ENCODE data around the gene MTIF2.
"Not testable (repeated sequence)": the region's sequence is repeated elsewhere in the genome, so short reads cannot be mapped to it uniquely, and the experiment has no call there.

Gene MTIF2

DNA sequence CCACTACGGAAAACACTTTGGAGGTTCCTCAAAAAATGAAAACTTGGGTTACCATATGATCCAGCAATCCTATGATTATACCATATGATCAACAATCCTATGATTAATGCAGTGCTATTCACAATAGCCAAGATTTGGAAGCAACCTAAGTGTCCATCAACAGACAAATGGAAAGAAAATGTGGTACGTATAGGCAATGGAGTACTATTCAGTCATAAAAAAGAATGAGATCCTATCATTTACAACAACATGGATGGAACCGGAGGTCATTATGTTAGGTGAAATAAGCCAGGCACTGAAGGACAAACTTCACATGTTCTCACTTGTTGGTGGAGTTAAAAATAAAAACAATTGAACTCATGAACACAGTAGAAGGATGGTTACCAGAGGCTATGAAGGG, 64.5 kb downstream of the MTIF2 start:
- Histone ChIP-seq H3K4me3 (ENCODE audit: control insufficient read depth in 1 of 7, extremely low read depth in 1 of 7, insufficient read depth in 4 of 7, low read depth in 2 of 7, low read length in 6 of 7) (no peak overlapping the region), H3K27ac (ENCODE audit: insufficient read depth in 1 of 2, low read depth in 1 of 2, low read length in 2 of 2, poor library complexity in 1 of 2, severe bottlenecking in 2 of 2) (no peak overlapping the region), H3K4me1 (ENCODE audit: control extremely low read depth in 1 of 4, control insufficient read depth in 4 of 4, insufficient read depth in 4 of 4, low read length in 3 of 4) (no peaks in the 10 kb centered on the region), H3K9me3 (ENCODE audit: control extremely low read depth in 1 of 5, control insufficient read depth in 4 of 5, insufficient read depth in 2 of 5, low read depth in 1 of 5, low read length in 4 of 5) (peaks cover 0 to 21% (median 4%) of the 10 kb centered on the region in 5 experiments), H3K27me3 (replicated peaks in 2 of 5; ENCODE audit: control insufficient read depth in 4 of 5, insufficient read depth in 5 of 5, low read length in 4 of 5) (no peaks in the 10 kb centered on the region), H3K36me3 (ENCODE audit: control insufficient read depth in 4 of 4, insufficient read depth in 4 of 4, low read length in 3 of 4) (peaks cover 0 to 23% (median 5%) of the 10 kb centered on the region in 4 experiments)
- ChIA-PET CTCF (interaction anchor here (0.7 kb wide), 1 partner anchor 155 kb away, joined by 3 read pairs; no protein-coding TSS in a partner anchor), POLR2A (no interaction called here)
- no peak for DNase-seq
- WGBS (ENCODE audit: insufficient coverage), result 100% methylated on average over 1 of the region's 3 CpGs

DNA sequence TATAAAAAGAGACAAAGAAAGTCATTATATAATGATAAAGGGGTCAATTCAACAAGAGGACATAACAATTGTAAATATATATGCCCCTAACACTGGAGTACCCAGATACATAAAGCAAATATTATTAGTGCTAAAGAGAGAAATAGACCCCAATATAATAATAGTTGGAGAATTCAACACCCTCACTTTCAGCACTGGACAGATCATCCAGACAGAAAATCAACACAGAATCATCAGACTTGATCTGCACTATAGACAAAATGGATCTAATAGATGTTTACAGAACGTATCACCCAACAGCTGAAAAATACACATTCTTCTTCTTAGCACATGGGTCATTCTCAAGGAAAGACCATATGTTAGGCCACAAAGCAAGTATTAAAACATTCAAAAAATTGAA, 68.6 kb downstream of the MTIF2 start:
- no peak for DNase-seq
- H3K4me3 ChIP-seq (ENCODE audit: control insufficient read depth in 1 of 7, extremely low read depth in 1 of 7, insufficient read depth in 4 of 7, low read depth in 2 of 7, low read length in 6 of 7), result no peak overlapping the region
- no peaks in the 10 kb centered on the region for H3K27me3 ChIP-seq (replicated peaks in 2 of 5; ENCODE audit: control insufficient read depth in 4 of 5, insufficient read depth in 5 of 5, low read length in 4 of 5)
- 100% methylated on average over 1 of the region's 1 CpG for WGBS (ENCODE audit: insufficient coverage)
- CTCF ChIA-PET, result no interaction called here
- peaks cover 7 to 31% (median 12%) of the 10 kb centered on the region in 4 experiments for H3K36me3 ChIP-seq (ENCODE audit: control insufficient read depth in 4 of 4, insufficient read depth in 4 of 4, low read length in 3 of 4)
- POLR2A ChIA-PET, result no interaction called here
- peaks cover 0 to 24% (median 4%) of the 10 kb centered on the region in 5 experiments for H3K9me3 ChIP-seq (ENCODE audit: control extremely low read depth in 1 of 5, control insufficient read depth in 4 of 5, insufficient read depth in 2 of 5, low read depth in 1 of 5, low read length in 4 of 5)
- H3K27ac ChIP-seq (ENCODE audit: insufficient read depth in 1 of 2, low read depth in 1 of 2, low read length in 2 of 2, poor library complexity in 1 of 2, severe bottlenecking in 2 of 2), result no peak overlapping the region
- H3K4me1 ChIP-seq (ENCODE audit: control extremely low read depth in 1 of 4, control insufficient read depth in 4 of 4, insufficient read depth in 4 of 4, low read length in 3 of 4), result no peaks in the 10 kb centered on the region

DNA sequence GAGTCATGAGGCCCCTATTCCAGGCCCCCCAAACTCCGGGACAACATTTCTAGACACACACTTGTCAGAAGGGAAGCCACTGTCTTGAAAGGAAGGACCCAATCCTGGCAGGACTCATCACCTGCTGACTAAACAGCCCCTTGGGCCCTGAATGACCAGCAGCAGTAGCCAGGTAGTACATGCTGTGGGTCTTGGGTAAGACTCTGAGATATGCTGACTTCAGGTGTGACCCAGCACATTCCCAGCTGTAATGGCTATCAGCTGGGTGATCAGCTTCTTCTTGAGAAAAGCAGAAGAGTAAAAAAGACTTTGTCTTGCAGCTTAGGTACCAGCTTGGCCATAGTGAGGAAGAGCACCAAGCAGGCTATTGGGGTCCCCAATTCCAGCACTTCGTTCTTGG, 72.5 kb downstream of the MTIF2 start:
- ChIA-PET CTCF (interaction anchor here (1.3 kb wide), 1 partner anchor 10 kb away, joined by 4 read pairs; no protein-coding TSS in a partner anchor), POLR2A (no interaction called here)
- Histone ChIP-seq H3K4me1 (ENCODE audit: control extremely low read depth in 1 of 4, control insufficient read depth in 4 of 4, insufficient read depth in 4 of 4, low read length in 3 of 4) (no peaks in the 10 kb centered on the region), H3K9me3 (ENCODE audit: control extremely low read depth in 1 of 5, control insufficient read depth in 4 of 5, insufficient read depth in 2 of 5, low read depth in 1 of 5, low read length in 4 of 5) (peaks cover 0 to 26% (median 4%) of the 10 kb centered on the region in 5 experiments), H3K4me3 (ENCODE audit: control insufficient read depth in 1 of 7, extremely low read depth in 1 of 7, insufficient read depth in 4 of 7, low read depth in 2 of 7, low read length in 6 of 7) (no peak overlapping the region), H3K27ac (ENCODE audit: insufficient read depth in 1 of 2, low read depth in 1 of 2, low read length in 2 of 2, poor library complexity in 1 of 2, severe bottlenecking in 2 of 2) (no peak overlapping the region), H3K36me3 (ENCODE audit: control insufficient read depth in 4 of 4, insufficient read depth in 4 of 4, low read length in 3 of 4) (peaks cover 6 to 24% (median 11%) of the 10 kb centered on the region in 4 experiments), H3K27me3 (replicated peaks in 2 of 5; ENCODE audit: control insufficient read depth in 4 of 5, insufficient read depth in 5 of 5, low read length in 4 of 5) (no peaks in the 10 kb centered on the region)
- 95% methylated on average over 2 of the region's 2 CpGs for WGBS (ENCODE audit: insufficient coverage)
- no peak for DNase-seq

DNA sequence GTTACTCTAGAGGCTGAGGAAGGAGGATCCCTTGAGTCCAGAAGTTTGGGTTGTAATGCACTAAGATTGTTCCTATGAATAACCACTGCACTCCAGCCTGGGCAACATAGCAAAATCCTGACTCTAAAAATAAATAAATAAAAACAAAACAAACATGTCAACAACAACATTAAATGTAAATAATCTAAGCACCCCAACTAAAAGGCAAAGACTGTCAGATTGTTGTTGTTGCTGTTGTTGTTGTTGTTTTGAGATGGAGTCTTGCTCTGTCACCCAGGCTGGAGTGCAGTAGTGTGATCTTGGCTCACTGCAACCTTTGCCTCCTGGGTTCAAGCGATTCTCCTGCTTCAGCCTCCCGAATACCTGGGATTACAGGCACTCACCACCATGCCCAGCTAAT, 77.1 kb downstream of the MTIF2 start:
- Histone ChIP-seq H3K36me3 (ENCODE audit: control insufficient read depth in 4 of 4, insufficient read depth in 4 of 4, low read length in 3 of 4) (peaks cover 1 to 13% (median 3%) of the 10 kb centered on the region in 4 experiments), H3K9me3 (ENCODE audit: control extremely low read depth in 1 of 5, control insufficient read depth in 4 of 5, insufficient read depth in 2 of 5, low read depth in 1 of 5, low read length in 4 of 5) (peaks cover 0 to 11% (median 0%) of the 10 kb centered on the region in 5 experiments)
- H3K27me3 ChIP-seq (replicated peaks in 2 of 5; ENCODE audit: control insufficient read depth in 4 of 5, insufficient read depth in 5 of 5, low read length in 4 of 5); H3K27ac ChIP-seq (ENCODE audit: insufficient read depth in 1 of 2, low read depth in 1 of 2, low read length in 2 of 2, poor library complexity in 1 of 2, severe bottlenecking in 2 of 2); CTCF ChIA-PET; H3K4me1 ChIP-seq (ENCODE audit: control extremely low read depth in 1 of 4, control insufficient read depth in 4 of 4, insufficient read depth in 4 of 4, low read length in 3 of 4); POLR2A ChIA-PET; DNase-seq; H3K4me3 ChIP-seq (ENCODE audit: control insufficient read depth in 1 of 7, extremely low read depth in 1 of 7, insufficient read depth in 4 of 7, low read depth in 2 of 7, low read length in 6 of 7): not testable (repeated sequence)
- no CpG with 5 or more reads among the region's 2 CpGs for WGBS (ENCODE audit: insufficient coverage)

DNA sequence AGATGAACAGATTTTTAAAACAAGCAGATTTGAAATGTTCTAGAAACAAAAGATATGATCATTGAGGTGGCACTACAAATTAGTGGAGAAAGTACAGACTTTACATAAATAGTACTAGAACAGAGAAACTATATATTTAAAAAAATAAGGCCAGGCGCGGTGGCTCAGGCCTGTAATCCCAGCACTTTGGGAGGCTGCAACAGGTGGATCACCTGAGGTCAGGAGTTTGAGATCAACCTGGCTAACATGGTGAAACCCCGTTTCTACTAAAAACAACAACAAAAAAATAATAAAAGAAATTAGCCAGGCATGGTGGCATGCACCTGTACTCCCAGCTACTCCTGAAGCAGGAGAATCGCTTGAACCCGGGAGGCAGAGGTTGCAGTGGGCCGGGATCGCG, 82.2 kb downstream of the MTIF2 start:
- H3K4me1 ChIP-seq (ENCODE audit: control extremely low read depth in 1 of 4, control insufficient read depth in 4 of 4, insufficient read depth in 4 of 4, low read length in 3 of 4); DNase-seq; POLR2A ChIA-PET; H3K9me3 ChIP-seq (ENCODE audit: control extremely low read depth in 1 of 5, control insufficient read depth in 4 of 5, insufficient read depth in 2 of 5, low read depth in 1 of 5, low read length in 4 of 5); H3K27ac ChIP-seq (ENCODE audit: insufficient read depth in 1 of 2, low read depth in 1 of 2, low read length in 2 of 2, poor library complexity in 1 of 2, severe bottlenecking in 2 of 2); H3K4me3 ChIP-seq (ENCODE audit: control insufficient read depth in 1 of 7, extremely low read depth in 1 of 7, insufficient read depth in 4 of 7, low read depth in 2 of 7, low read length in 6 of 7); H3K36me3 ChIP-seq (ENCODE audit: control insufficient read depth in 4 of 4, insufficient read depth in 4 of 4, low read length in 3 of 4); H3K27me3 ChIP-seq (replicated peaks in 2 of 5; ENCODE audit: control insufficient read depth in 4 of 5, insufficient read depth in 5 of 5, low read length in 4 of 5): not testable (repeated sequence)
- CTCF ChIA-PET, result interaction anchor here (1.1 to 2.4 kb wide), 3 partner anchors 11 to 174 kb away, joined by 3 to 12 read pairs (median 3); no protein-coding TSS in a partner anchor
- WGBS (ENCODE audit: insufficient coverage), result 93% methylated on average over 3 of the region's 8 CpGs
